Panc1 (cell line): Measurements from ENCODE around the gene SLC25A13. TPM values are rescaled to one million over a fixed set of nuclear protein-coding genes. Genes with fewer than 3 reads are reported as not detected.

Source experiments
- ATAC-seq: fragments of 200-7000 bp; cut with Tn5 transposase; 2 replicates; pipeline ENCODE4 v1.9.1; 2020; ENCODE audit warnings: mild to moderate bottlenecking, moderate library complexity
- BruUV-seq: library from RNA; stranded (reverse); fragments of 400-500 nt; replicated peaks from 2 replicates; lab custom pipeline; 2021; lab: Mats Ljungman, UMichigan
- CTCF ChIA-PET: fragments of 300-600 bp; sonication (Branson Sonifier 250); formaldehyde crosslinking; loops from one replicate; lab custom pipeline; 2022; ENCODE audit warnings: antibody characterized with exemption; lab: Charles Lee
- POLR2A ChIA-PET: fragments of 300-600 bp; sonication (Branson Sonifier 250); formaldehyde crosslinking; loops from one replicate; lab custom pipeline; 2022; ENCODE audit warnings: antibody characterized with exemption; lab: Charles Lee
- DNase-seq: peaks from one replicate; pipeline ENCODE4 v3.0.0-alpha.2; 2010; ENCODE audit warnings: low read depth, low spot score
- H3K27ac ChIP-seq: 2 replicates; pipeline ENCODE4 v1.5.1; 2011; ENCODE audit warnings: mild to moderate bottlenecking, low read length, inconsistent platforms
- H3K27me3 ChIP-seq: fragments of 200-500 bp; sonication (Bioruptor generic); 2 replicates; pipeline ENCODE4 v1.6.0; 2014; ENCODE audit warnings: low read length, inconsistent platforms; ENCODE audit not compliant: control insufficient read depth, insufficient read depth
- H3K36me3 ChIP-seq: fragments of 200-500 bp; sonication (Bioruptor generic); 2 replicates; pipeline ENCODE4 v1.5.1; 2014; ENCODE audit warnings: inconsistent platforms, mild to moderate bottlenecking, low read length, moderate library complexity; ENCODE audit not compliant: control insufficient read depth, insufficient read depth
- H3K4me1 ChIP-seq: 2 replicates; pipeline ENCODE4 v1.5.1; 2011; ENCODE audit warnings: inconsistent platforms, mild to moderate bottlenecking, low read length, moderate library complexity; ENCODE audit not compliant: control insufficient read depth, insufficient read depth
- H3K4me3 ChIP-seq, 2 experiments: 2 replicates each; pipeline ENCODE4 v1.5.1; 2011 to 2012; ENCODE audit warnings: low read depth in 2 of 2, low read length in 2 of 2, mild to moderate bottlenecking in 2 of 2, inconsistent platforms in 1 of 2, moderate library complexity in 1 of 2
- H3K9me3 ChIP-seq: fragments of 200-500 bp; sonication (Bioruptor generic); 2 replicates; pipeline ENCODE4 v1.5.1; 2014; ENCODE audit warnings: low read depth, mild to moderate bottlenecking, inconsistent platforms, low read length, moderate library complexity; ENCODE audit not compliant: control insufficient read depth, insufficient read depth
- POLR2AphosphoS5 ChIP-seq: IDR thresholded peaks from 2 replicates; pipeline ENCODE4 v1.6.1; 2012; ENCODE audit warnings: mild to moderate bottlenecking, low read depth, low read length, moderate library complexity
- SIN3A ChIP-seq: IDR thresholded peaks from 2 replicates; pipeline ENCODE4 v1.6.1; 2012; ENCODE audit warnings: low read depth, mild to moderate bottlenecking, low read length, moderate library complexity, borderline replicate concordance; ENCODE audit not compliant: insufficient read depth
- TCF7L2 ChIP-seq: IDR thresholded peaks from 2 replicates; pipeline ENCODE4 v1.6.1; 2011; ENCODE audit warnings: mild to moderate bottlenecking, low read depth, low read length, inconsistent platforms
- in situ Hi-C: cut with HindIII; loops from 2 replicates; pipeline ENCODE4 v1.10.0; 2016; ENCODE audit warnings: low sequenced_read_pairs, low pct_unique_long_range_greater_than_20kb
- intact Hi-C: fragments of 100-400 bp; cut with micrococcal nuclease; formaldehyde crosslinking; loops from one replicate; pipeline ENCODE4 v1.10.0; 2022; ENCODE audit not compliant: unreplicated experiment
- total RNA-seq: library from RNA; stranded (reverse); gene quantifications from one replicate; pipeline ENCODE4 v1.2.1, GENCODE V29; 2021; ENCODE audit not compliant: unreplicated experiment
- TF ChIP-seq, protein P1 (sequence below): fragments of 450-650 bp; IDR thresholded peaks from 2 replicates; pipeline ENCODE4 v1.5.1; 2017; ENCODE audit warnings: mild to moderate bottlenecking
- TF ChIP-seq, protein P2 (sequence below), 2 experiments: IDR thresholded peaks; 2 replicates each; pipeline ENCODE4 v1.6.1; 2011 to 2012; ENCODE audit warnings: low read depth in 2 of 2, control low read depth in 1 of 2, low read length in 1 of 2, mild to moderate bottlenecking in 1 of 2, moderate library complexity in 1 of 2; ENCODE audit not compliant: insufficient read depth in 1 of 2

The SLC25A13 gene
- total RNA-seq, 1 experiment from 2014 or later: 69.4 TPM

DNA sequence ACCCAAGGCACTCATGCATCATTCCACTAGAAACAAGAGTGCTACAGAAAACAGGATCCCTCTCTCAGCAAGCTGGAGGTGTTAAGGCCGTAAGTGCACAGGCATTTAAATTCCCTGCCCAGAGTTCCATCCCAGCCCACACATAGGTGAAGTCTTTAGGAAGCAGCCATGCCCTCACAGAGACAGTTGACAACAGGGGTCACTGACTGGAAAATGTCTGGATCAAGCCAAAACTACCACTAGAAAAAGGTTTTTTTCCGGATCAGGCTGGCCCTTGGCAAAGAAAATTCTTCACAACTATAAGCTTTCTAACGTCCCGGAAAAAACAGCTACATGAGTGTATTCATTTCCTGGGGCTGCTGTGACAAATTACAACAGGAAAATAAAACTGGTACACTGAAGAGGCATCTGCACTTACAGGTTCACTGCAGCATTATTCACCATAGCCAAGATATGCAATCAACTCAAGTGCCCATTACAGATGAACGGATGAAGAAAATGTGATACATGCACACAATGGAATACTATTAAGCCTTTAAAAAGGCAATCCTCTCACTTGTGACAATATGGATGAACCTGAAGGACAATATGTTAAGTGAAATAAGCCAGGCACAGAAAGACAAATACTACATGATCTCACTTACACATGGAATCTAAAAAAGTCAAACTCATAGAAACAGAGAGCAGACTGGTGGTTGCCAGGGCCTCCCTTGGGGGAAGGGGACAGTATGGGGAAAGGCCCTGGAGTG, 52.5 kb downstream of the SLC25A13 start:
- Histone ChIP-seq H3K36me3 (no peaks in the 10 kb centered on the region), H3K27ac (no peak overlapping the region), H3K27me3 (no peaks in the 10 kb centered on the region), H3K4me1 (no peaks in the 10 kb centered on the region), H3K9me3 (no peaks in the 10 kb centered on the region), H3K4me3 (no peak overlapping the region)
- DNase-seq (no peak), ATAC-seq (no peak)
- no TSS peak for BruUV-seq
- in situ Hi-C loops: no loop called here
- TF ChIP-seq, protein P1, sequence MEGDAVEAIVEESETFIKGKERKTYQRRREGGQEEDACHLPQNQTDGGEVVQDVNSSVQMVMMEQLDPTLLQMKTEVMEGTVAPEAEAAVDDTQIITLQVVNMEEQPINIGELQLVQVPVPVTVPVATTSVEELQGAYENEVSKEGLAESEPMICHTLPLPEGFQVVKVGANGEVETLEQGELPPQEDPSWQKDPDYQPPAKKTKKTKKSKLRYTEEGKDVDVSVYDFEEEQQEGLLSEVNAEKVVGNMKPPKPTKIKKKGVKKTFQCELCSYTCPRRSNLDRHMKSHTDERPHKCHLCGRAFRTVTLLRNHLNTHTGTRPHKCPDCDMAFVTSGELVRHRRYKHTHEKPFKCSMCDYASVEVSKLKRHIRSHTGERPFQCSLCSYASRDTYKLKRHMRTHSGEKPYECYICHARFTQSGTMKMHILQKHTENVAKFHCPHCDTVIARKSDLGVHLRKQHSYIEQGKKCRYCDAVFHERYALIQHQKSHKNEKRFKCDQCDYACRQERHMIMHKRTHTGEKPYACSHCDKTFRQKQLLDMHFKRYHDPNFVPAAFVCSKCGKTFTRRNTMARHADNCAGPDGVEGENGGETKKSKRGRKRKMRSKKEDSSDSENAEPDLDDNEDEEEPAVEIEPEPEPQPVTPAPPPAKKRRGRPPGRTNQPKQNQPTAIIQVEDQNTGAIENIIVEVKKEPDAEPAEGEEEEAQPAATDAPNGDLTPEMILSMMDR: no peak
- TF ChIP-seq, protein P2, sequence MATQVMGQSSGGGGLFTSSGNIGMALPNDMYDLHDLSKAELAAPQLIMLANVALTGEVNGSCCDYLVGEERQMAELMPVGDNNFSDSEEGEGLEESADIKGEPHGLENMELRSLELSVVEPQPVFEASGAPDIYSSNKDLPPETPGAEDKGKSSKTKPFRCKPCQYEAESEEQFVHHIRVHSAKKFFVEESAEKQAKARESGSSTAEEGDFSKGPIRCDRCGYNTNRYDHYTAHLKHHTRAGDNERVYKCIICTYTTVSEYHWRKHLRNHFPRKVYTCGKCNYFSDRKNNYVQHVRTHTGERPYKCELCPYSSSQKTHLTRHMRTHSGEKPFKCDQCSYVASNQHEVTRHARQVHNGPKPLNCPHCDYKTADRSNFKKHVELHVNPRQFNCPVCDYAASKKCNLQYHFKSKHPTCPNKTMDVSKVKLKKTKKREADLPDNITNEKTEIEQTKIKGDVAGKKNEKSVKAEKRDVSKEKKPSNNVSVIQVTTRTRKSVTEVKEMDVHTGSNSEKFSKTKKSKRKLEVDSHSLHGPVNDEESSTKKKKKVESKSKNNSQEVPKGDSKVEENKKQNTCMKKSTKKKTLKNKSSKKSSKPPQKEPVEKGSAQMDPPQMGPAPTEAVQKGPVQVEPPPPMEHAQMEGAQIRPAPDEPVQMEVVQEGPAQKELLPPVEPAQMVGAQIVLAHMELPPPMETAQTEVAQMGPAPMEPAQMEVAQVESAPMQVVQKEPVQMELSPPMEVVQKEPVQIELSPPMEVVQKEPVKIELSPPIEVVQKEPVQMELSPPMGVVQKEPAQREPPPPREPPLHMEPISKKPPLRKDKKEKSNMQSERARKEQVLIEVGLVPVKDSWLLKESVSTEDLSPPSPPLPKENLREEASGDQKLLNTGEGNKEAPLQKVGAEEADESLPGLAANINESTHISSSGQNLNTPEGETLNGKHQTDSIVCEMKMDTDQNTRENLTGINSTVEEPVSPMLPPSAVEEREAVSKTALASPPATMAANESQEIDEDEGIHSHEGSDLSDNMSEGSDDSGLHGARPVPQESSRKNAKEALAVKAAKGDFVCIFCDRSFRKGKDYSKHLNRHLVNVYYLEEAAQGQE (IDR thresholded peaks at IDR 0.05; ENCODE audit: insufficient read depth in 1 of 2, low read depth in 2 of 2, low read length in 1 of 2): no peak
- TF ChIP-seq TCF7L2: no peak
- no peak for TF ChIP-seq SIN3A
- POLR2A ChIA-PET: no interaction called here
- intact Hi-C loops: no loop called here
- CTCF ChIA-PET: no interaction called here

- BruUV-seq: no TSS peak
These were observed 55.3 kb downstream of the SLC25A13 start for GRCh38 chr7:96266580-96266979.

More at GRCh38 chr7:96266580-96266979, 55.3 kb downstream of the SLC25A13 start:
- no peak overlapping the region for H3K27ac ChIP-seq
- H3K4me3 ChIP-seq: no peak overlapping the region
- no peaks in the 10 kb centered on the region for H3K36me3 ChIP-seq
- intact Hi-C loops: no loop called here
- ATAC-seq: no peak
- H3K27me3 ChIP-seq: no peaks in the 10 kb centered on the region
- no peaks in the 10 kb centered on the region for H3K4me1 ChIP-seq
- in situ Hi-C loops: no loop called here
- ChIA-PET CTCF (no interaction called here), POLR2A (no interaction called here)
- no peaks in the 10 kb centered on the region for H3K9me3 ChIP-seq
- DNase-seq: no peak
- TF ChIP-seq POLR2AphosphoS5 (no peak), TCF7L2 (no peak), SIN3A (no peak)
- TF ChIP-seq, protein P2 (IDR thresholded peaks at IDR 0.05; ENCODE audit: insufficient read depth in 1 of 2, low read depth in 2 of 2, low read length in 1 of 2): no peak
- TF ChIP-seq, protein P1: no peak
